GM19240 (cell line): Measurements from ENCODE around the gene ATP6V1C2.
"Not testable (repeated sequence)": the region's sequence is repeated elsewhere in the genome, so short reads cannot be mapped to it uniquely, and the experiment has no call there.

Experiments used
- DNase-seq: peaks from one replicate; pipeline ENCODE4 v3.0.0; 2011; ENCODE audit warnings: low spot score; ENCODE audit not compliant: insufficient read length

The ATP6V1C2 gene

GRCh38 chr2:10812362-10813162, 91.1 kb downstream of the ATP6V1C2 start, which contains the start of gene PDIA6:
Gene PDIA6, minus strand, starts transcription at chr2:10812785. Its CDS starts 89 bp downstream, at chr2:10812696.
- peak; percentile 80 for DNase-seq

GRCh38 chr2:10813163-10814138, 92.0 kb downstream of the ATP6V1C2 start:
- not testable (repeated sequence) for DNase-seq

GRCh38 chr2:10814142-10814541, 92.7 kb downstream of the ATP6V1C2 start:
- no peak for DNase-seq

- no peak for DNase-seq
Measured at GRCh38 chr2:10814571-10815331, 93.3 kb downstream of the ATP6V1C2 start.

- DNase-seq, result no peak
Measured at GRCh38 chr2:10817413-10817812, 96.0 kb downstream of the ATP6V1C2 start.

- not testable (repeated sequence) for DNase-seq
Measured at GRCh38 chr2:10818305-10818704, 96.9 kb downstream of the ATP6V1C2 start.

GRCh38 chr2:10818984-10819383, 97.6 kb downstream of the ATP6V1C2 start:
- DNase-seq, result no peak

GRCh38 chr2:10819714-10820314, 98.4 kb downstream of the ATP6V1C2 start:
- DNase-seq, result no peak

- DNase-seq, result no peak
Measured at GRCh38 chr2:10820562-10820961, 99.1 kb downstream of the ATP6V1C2 start.

- DNase-seq, result no peak
Measured at GRCh38 chr2:10820978-10821695, 99.7 kb downstream of the ATP6V1C2 start.

GRCh38 chr2:10824191-10824590, 102.8 kb downstream of the ATP6V1C2 start:
- no peak for DNase-seq

- no peak for DNase-seq
Measured at GRCh38 chr2:10826026-10826425, 104.6 kb downstream of the ATP6V1C2 start.

- DNase-seq, result no peak
Measured at GRCh38 chr2:10826625-10827024, 105.2 kb downstream of the ATP6V1C2 start.

- DNase-seq, result no peak
Measured at GRCh38 chr2:10828346-10828745, 106.9 kb downstream of the ATP6V1C2 start.

GRCh38 chr2:10829299-10829698, 107.9 kb downstream of the ATP6V1C2 start:
- DNase-seq, result no peak

- no peak for DNase-seq
Measured at GRCh38 chr2:10830203-10830602, 108.8 kb downstream of the ATP6V1C2 start.

- DNase-seq, result no peak
Measured at GRCh38 chr2:10830641-10831399, 109.4 kb downstream of the ATP6V1C2 start.

- no peak for DNase-seq
Measured at GRCh38 chr2:10831400-10831985, 110.1 kb downstream of the ATP6V1C2 start.
